PC-9 (cell line): ENCODE data around the gene ARID5B. TPM values are rescaled to one million over a fixed set of nuclear protein-coding genes. Genes with fewer than 3 reads are reported as not detected.

ENCODE experiments used
- BruUV-seq: library from RNA; stranded (reverse); fragments of 400-500 nt; replicated peaks from 2 replicates; lab custom pipeline; 2021; lab: Mats Ljungman, UMichigan
- CTCF ChIA-PET: fragments of 300-600 bp; sonication (Branson Sonifier 250); formaldehyde crosslinking; loops from one replicate; lab custom pipeline; 2022; ENCODE audit warnings: antibody characterized with exemption; lab: Charles Lee
- POLR2A ChIA-PET: fragments of 300-600 bp; sonication (Branson Sonifier 250); formaldehyde crosslinking; loops from one replicate; lab custom pipeline; 2022; ENCODE audit warnings: antibody characterized with exemption; ENCODE audit not compliant: unreplicated experiment; lab: Charles Lee
- DNase-seq, 2 experiments: peaks; one replicate each; pipeline versions ENCODE4 v3.0.0 to v3.0.0-alpha.2; 2015 to 2022; ENCODE audit warnings: mixed read lengths in 1 of 2
- H2AFZ ChIP-seq: fragments of 200-600 bp; sonication (generic); 2 replicates; pipeline ENCODE4 v1.8.1; 2017; ENCODE audit warnings: antibody characterized with exemption
- H3F3A ChIP-seq: fragments of 200-600 bp; sonication (generic); 2 replicates; pipeline ENCODE4 v1.8.1; 2017; ENCODE audit warnings: antibody characterized with exemption, mild to moderate bottlenecking, low read depth; ENCODE audit not compliant: insufficient read depth
- H3K27ac ChIP-seq: fragments of 200-600 bp; sonication (generic); 2 replicates; pipeline ENCODE4 v1.6.1; 2016; ENCODE audit warnings: mixed run types
- H3K27me3 ChIP-seq: fragments of 200-600 bp; sonication (generic); 2 replicates; pipeline ENCODE4 v1.6.1; 2016; ENCODE audit warnings: low read depth, mixed run types; ENCODE audit not compliant: insufficient read depth
- H3K36me3 ChIP-seq: fragments of 200-600 bp; sonication (generic); 2 replicates; pipeline ENCODE4 v1.6.1; 2016; ENCODE audit warnings: low read depth, mixed run types
- H3K4me1 ChIP-seq: fragments of 200-600 bp; sonication (generic); replicated peaks from 2 replicates; pipeline ENCODE4 v1.6.1; 2016; ENCODE audit warnings: mixed run types; ENCODE audit not compliant: insufficient read depth
- H3K4me2 ChIP-seq: fragments of 200-600 bp; sonication (generic); 2 replicates; pipeline ENCODE4 v1.6.1; 2017; ENCODE audit warnings: mixed run types
- H3K4me3 ChIP-seq: fragments of 200-600 bp; sonication (generic); 2 replicates; pipeline ENCODE4 v1.6.1; 2016; ENCODE audit warnings: mixed run types
- H3K79me2 ChIP-seq: fragments of 200-600 bp; sonication (generic); 2 replicates; pipeline ENCODE4 v1.6.1; 2017; ENCODE audit warnings: low read depth, mixed run types
- H3K9me2 ChIP-seq: fragments of 200-600 bp; sonication (generic); 2 replicates; pipeline ENCODE4 v1.8.1; 2017; ENCODE audit warnings: mild to moderate bottlenecking; ENCODE audit not compliant: insufficient read depth
- H3K9me3 ChIP-seq: fragments of 200-600 bp; sonication (generic); 2 replicates; pipeline ENCODE4 v1.8.1; 2016; ENCODE audit warnings: low read depth; ENCODE audit not compliant: insufficient read depth
- H4K20me1 ChIP-seq: fragments of 200-600 bp; sonication (generic); 2 replicates; pipeline ENCODE4 v1.8.1; 2017; ENCODE audit not compliant: insufficient read depth
- EZH2 ChIP-seq: fragments of 200-600 bp; sonication (generic); IDR thresholded peaks from 2 replicates; pipeline ENCODE4 v1.8.0; 2017; ENCODE audit warnings: antibody characterized with exemption, low read depth
- intact Hi-C: fragments of 100-400 bp; cut with micrococcal nuclease; formaldehyde crosslinking; loops from one replicate; pipeline ENCODE4 v1.10.0; 2022; ENCODE audit not compliant: unreplicated experiment
- total RNA-seq: library from RNA; stranded (reverse); gene quantifications from 2 replicates; pipeline ENCODE4 v1.2.3, GENCODE V29; 2021
- TF ChIP-seq, protein P1 (sequence below): fragments of 200-600 bp; sonication (generic); conservative IDR thresholded peaks from 2 replicates; pipeline ENCODE4 v1.6.1; 2017; ENCODE audit warnings: mixed run types, antibody characterized with exemption, mild to moderate bottlenecking, moderate library complexity

Gene ARID5B
- total RNA-seq, 1 experiment from 2014 or later: 7.4 TPM

DNA sequence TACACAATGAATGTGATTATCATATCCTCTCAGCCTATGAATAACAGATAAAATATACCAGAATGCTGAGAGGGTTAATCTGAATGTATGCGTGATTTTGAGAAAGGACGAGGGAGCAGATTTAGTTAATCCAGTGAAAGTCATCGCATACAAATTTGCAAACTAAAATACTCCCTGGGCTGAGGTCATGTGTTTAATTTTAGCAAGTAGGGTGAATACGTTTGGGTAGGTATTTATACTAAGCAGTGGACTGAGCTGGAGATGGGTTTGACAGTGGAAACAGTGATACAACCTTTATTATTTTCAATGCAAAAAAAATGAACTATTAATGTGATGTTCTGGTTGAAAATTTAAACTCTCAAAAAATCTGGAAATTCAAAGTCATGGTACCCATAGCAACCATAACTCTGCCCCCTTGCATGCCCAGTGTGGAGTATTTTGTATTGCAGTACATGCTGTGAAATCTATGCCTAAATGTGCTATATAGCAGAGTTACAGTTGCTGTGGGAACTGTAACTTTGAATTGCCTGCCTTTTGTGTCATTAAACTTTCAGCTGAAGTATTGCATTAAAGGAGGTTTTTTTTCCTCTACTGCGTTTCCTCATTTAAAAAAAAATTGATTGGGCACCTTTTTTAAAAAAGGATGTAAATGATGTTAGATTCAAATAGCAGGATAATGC lies 9.5 kb upstream of the ARID5B start:
- Histone ChIP-seq H3K79me2 (no peaks in the 10 kb centered on the region), H3K27ac (no peak overlapping the region), H3K9me2 (no peaks in the 10 kb centered on the region), H3K4me2 (no peak overlapping the region), H3K27me3 (no peaks in the 10 kb centered on the region), H3K4me3 (no peak overlapping the region), H3F3A (no peaks in the 10 kb centered on the region), H3K4me1 (peaks cover 10% of the 10 kb centered on the region; the same call in 1 of the 2 replicates), H4K20me1 (no peaks in the 10 kb centered on the region), H3K9me3 (no peaks in the 10 kb centered on the region), H2AFZ (no peak overlapping the region), H3K36me3 (no peaks in the 10 kb centered on the region)
- POLR2A ChIA-PET: no interaction called here
- no TSS peak for BruUV-seq
- TF ChIP-seq, protein P1, sequence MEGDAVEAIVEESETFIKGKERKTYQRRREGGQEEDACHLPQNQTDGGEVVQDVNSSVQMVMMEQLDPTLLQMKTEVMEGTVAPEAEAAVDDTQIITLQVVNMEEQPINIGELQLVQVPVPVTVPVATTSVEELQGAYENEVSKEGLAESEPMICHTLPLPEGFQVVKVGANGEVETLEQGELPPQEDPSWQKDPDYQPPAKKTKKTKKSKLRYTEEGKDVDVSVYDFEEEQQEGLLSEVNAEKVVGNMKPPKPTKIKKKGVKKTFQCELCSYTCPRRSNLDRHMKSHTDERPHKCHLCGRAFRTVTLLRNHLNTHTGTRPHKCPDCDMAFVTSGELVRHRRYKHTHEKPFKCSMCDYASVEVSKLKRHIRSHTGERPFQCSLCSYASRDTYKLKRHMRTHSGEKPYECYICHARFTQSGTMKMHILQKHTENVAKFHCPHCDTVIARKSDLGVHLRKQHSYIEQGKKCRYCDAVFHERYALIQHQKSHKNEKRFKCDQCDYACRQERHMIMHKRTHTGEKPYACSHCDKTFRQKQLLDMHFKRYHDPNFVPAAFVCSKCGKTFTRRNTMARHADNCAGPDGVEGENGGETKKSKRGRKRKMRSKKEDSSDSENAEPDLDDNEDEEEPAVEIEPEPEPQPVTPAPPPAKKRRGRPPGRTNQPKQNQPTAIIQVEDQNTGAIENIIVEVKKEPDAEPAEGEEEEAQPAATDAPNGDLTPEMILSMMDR: no peak
- TF ChIP-seq EZH2: no peak
- CTCF ChIA-PET: no interaction called here
- intact Hi-C loops: no loop called here
- DNase-seq: no peak

- H4K20me1 ChIP-seq: no peaks in the 10 kb centered on the region
- H3K9me3 ChIP-seq: no peaks in the 10 kb centered on the region
- H2AFZ ChIP-seq: no peak overlapping the region
- CTCF ChIA-PET: interaction anchor here (0.5 kb wide), 1 partner anchor 11 kb away, joined by 5 read pairs; no protein-coding TSS in a partner anchor
- intact Hi-C loops: no loop called here
- H3K27me3 ChIP-seq: no peaks in the 10 kb centered on the region
- no peak overlapping the region for H3K4me2 ChIP-seq
- TF ChIP-seq, protein P1: no peak
- TF ChIP-seq EZH2: no peak
- no TSS peak for BruUV-seq
- no peak overlapping the region for H3K27ac ChIP-seq
- peaks cover 13% of the 10 kb centered on the region for H3K4me1 ChIP-seq
- POLR2A ChIA-PET: no interaction called here
- no peak for DNase-seq
- no peak overlapping the region for H3K4me3 ChIP-seq
- no peaks in the 10 kb centered on the region for H3K9me2 ChIP-seq
- H3K79me2 ChIP-seq: no peaks in the 10 kb centered on the region
- no peaks in the 10 kb centered on the region for H3K36me3 ChIP-seq
- H3F3A ChIP-seq: no peaks in the 10 kb centered on the region
Observed at GRCh38 chr10:61892961-61893360, 8.5 kb upstream of the ARID5B start.

- Histone ChIP-seq H3K79me2 (no peaks in the 10 kb centered on the region), H3F3A (peaks cover 8% of the 10 kb centered on the region), H3K4me1 (peaks cover 25% of the 10 kb centered on the region), H4K20me1 (no peaks in the 10 kb centered on the region), H3K9me2 (no peaks in the 10 kb centered on the region), H3K27me3 (no peaks in the 10 kb centered on the region), H3K27ac (no peak overlapping the region), H2AFZ (no peak overlapping the region), H3K4me2 (no peak overlapping the region), H3K36me3 (no peaks in the 10 kb centered on the region), H3K4me3 (no peak overlapping the region), H3K9me3 (no peaks in the 10 kb centered on the region)
- CTCF ChIA-PET: no interaction called here
- BruUV-seq: no TSS peak
- POLR2A ChIA-PET: interaction anchor here (0.8 kb wide), 1 partner anchor 1580 kb away, joined by 3 read pairs; no protein-coding TSS in a partner anchor
- intact Hi-C loops: no loop called here
- no peak for DNase-seq
- TF ChIP-seq, protein P1: no peak
- TF ChIP-seq EZH2: no peak
Observed at GRCh38 chr10:61894133-61894532, 7.4 kb upstream of the ARID5B start.
